HG03575 (cell line): Measurements from ENCODE around the gene GRID1.

Source experiments
- ATAC-seq: cut with Tn5 transposase; IDR thresholded peaks from one replicate; pipeline ENCODE4 v1.9.1; 2021; ENCODE audit not compliant: unreplicated experiment, insufficient number of reproducible peaks, low FRiP score; ENCODE audit errors: extremely low read depth

GRID1 gene

DNA sequence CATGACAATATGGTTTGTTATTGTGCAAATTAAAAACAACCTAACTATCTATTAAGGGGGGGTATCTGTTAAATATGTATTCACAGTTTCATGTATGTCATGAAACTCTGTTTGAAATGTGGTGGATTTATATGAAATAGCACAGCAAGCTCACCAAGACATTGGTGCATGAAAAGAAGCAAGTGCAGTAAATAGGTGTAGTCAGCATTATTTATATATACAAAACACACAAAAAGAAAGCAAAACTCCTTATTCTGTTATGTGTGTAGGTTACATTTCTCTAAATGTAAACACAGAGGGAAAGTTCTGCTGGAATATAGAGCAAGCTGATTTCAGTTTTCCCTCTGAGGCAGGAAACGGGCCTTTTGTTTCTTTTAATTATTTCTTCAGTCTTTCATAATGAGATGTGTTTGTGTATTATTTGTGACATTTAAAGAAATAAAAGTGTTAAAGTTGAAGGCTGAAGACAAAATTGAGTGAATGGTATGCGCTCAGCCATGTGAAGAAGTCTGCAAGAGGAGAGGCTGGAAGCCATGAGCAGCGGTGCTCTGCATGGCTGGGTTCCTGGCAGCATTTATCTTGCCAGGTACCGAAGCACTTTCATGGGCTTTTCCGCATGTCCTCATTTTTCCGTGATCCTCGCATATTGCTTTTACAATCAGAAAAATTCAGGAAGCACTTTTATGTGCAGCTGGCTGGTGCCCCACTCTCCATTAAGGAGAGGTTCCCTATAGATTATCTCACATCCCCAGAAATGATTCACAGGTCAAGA is 38.5 kb downstream of the GRID1 start:
- no peak for ATAC-seq

DNA sequence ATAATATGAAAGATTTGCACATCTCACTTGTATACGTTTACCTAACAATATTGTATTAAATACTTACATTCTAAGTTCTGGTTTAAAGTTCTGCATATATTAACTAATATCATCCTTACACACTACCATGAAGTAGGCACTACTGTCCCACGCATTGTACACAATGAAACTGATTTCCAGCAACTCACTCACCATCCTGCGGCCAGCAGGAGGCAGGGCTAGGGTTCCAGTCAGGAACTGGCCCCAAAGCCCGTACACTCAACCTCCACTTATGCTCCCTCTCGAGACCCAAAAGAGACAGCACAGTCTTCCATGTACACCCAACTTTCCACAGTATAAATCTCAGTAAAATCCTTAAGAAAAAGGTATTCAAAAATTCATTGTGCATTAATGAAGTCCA is 41.4 kb downstream of the GRID1 start:
- no peak for ATAC-seq

DNA sequence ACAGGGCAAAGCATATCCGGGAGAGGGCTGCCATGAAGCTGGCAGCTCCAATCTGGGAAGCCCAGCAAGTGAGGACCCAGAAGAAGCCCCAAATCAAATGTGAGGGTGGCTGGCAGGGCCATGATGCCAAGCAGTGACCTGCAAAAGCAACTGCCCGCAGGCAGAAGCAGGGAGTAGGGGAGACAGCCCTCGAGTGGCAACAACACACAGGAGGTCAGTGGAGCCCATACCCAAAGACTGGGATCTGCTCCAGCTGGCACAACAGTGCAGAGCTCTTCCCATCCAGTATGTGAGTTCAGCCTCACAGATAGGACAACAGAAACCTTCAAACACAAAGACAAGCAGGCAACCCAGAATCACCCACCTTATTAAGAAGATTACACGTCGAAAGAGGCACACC is 45.0 kb downstream of the GRID1 start:
- no peak for ATAC-seq

DNA sequence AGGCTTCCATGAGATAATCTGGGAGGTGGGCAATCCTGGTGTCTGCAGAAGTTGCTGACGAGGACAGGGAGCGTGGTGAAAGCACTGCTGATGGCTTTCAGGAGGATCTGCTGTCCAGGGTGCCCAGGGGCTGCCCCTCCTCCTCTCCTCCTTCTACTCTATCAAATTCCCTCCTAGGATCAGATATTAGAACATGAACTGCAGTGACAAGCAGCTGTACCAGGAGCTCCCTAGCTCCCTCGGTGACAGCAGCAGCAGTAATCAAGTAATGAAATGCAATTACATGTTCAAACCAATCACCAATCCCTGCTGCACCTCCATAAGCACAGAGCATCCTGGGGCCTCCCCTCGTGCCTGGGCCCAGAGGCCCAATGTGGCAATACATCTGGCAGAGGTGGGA is 46.9 kb downstream of the GRID1 start:
- ATAC-seq = no peak

DNA sequence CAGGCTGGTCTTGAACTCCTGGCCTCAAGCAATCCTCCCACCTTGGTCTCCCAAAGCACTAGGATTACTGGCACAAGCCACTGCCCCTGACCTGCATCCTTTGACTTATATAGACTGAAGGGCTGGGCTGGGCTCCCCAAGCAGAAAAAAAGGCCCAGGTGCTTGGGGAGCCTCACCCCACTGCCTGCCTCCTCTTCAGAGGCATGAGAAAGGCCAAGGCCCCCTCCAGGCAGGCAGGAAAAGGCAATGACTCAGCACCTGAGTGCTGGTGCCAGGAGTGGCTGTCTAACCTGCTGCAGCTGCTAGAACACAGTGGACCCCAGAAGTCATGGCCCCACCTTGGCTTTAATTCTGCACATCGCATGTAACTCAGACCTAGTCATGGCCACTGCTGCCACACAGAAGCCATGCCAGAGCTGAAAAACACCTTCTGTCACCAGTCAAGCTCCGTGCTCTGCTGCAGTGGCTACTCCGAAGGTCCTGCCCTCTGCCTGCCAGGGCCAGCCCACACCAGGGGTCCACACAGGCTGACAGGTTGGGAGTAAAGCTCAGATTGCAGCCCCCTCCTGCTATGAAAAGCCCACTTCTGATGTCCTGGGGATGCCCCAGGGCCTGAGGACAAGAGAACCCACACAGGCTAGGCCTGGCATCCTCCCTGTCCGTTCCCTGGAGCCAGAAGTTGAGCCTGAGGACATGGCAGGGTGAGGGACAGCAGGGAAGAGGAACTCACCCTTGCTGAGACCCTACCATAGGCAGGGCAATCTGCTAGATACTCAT is 48.5 kb downstream of the GRID1 start:
- no peak for ATAC-seq

DNA sequence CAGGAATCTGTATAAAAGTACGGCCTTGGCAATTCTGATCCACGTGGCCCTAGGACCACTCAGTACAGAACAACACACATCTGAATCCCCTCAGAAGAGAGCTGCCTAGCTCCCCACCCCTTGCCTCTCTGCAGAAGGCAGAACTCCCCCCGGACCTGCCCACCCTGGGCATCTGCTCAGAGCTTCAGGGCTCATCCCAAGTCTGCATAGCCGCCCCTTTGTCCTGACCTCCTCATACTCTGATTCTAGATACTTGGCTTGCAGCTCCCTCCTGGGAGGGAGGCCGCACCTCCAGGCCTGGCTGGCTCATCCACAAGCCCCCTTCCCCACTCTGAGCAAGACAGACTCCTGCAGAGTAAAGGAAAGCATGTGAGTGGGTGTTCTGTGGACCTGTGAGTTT is 49.6 kb downstream of the GRID1 start:
- no peak for ATAC-seq

DNA sequence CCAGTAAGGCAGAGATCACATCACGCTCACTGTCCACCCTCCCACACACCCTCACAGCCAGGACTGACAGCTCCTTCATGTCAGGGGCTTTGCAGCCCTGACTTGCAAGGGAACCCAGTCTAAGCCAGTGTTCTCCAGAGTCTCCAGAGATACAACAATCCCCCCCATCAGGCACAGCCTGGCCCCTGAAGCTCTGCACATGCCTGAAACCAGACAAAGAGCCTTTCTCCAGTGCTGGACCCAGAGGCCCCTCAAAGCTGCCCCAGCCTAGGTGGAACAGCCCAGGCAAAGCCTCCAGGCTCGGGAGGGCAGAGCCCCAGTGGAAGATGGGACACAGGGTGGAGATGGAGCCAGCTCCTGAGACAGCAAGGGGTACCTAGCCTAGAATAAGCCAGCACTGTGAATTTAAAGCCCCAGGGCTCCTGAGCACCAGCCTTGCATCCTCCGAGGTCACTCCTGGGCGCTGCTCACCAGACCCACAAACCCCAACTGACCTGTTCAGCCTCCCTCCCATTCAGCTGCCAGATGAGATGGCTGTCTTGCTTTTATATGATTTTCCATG is 50.2 kb downstream of the GRID1 start:
- no peak for ATAC-seq

DNA sequence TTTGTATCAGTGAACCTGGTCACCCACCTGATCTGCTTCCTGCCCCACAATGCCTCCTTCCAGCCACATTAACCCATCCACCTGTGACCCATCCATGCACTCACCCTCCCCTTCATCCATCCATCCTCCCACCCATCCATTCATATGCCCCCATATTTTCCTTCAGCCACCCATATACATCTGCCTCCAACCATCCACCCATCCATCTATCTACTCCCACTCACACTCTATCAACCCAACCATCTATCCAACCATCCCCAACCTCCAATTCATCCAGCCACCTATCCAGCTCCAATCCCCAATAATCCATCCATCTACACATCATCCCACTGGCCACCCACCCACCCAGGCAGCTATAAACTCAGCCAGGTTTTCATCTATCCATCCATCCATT is 51.0 kb downstream of the GRID1 start:
- ATAC-seq = no peak

DNA sequence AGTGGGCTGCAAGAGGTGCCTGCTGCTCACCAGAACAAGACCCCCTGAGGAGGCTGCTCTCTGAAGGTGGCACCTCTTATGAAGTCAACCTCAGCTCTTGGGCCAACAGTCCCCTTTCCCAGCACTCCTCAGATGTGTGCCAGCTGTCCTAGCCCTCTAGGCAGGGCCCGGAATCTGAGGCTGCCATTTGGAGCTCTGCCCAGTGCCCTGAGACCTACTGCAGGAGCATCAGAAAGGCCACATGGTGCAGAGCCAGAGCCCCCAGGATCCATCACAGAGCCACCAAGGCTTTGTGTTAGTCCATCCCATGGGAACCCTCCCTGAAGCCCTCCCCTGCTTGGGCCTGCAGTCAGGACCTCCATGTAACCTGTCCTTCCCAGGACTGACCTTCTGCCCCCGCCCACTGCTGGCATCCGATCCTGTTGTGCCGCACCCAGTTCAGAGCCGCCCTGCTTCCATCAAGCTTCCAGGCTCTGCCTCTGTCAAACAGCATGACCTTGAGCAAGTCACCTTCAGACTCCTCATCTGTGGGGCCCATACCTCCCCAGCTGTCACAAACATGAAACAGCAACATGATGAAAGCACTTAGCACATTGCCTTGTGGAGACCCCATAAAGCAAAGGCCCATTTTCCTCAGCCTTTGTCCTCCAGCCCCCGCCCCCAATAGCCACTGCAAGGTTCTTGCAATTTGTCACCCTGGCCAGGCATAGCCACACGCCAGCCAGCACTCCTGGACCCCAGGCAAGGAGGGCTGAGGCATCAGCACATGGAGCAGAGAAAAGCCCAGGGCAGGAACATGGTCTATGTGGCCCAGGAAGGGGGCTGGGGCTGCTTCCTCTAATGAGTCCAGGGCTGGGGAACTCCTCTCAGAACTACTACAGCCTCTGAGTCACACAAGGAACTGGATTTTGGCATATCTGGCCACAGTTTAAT is 51.7 kb downstream of the GRID1 start:
- ATAC-seq = no peak

DNA sequence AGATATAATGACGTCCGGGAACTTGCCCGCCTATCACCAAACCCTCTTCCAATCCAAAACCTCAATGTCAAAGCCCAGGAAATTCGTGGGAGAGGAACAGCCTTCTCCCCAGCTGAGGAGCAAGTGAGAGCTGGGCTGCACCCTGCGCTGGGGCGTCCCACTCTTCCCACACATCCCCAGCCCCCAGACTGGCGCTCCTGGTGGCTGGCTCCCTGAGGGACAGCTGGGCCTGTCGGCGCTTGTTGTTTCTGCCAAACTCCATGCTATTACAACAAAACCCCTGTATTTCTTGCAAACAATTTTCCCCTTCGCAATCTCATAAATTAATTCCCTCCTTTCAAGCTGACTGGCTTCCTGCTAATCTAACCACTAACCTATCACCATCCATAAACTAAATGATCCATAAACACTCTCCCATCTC is 53.0 kb downstream of the GRID1 start:
- ATAC-seq = no peak

DNA sequence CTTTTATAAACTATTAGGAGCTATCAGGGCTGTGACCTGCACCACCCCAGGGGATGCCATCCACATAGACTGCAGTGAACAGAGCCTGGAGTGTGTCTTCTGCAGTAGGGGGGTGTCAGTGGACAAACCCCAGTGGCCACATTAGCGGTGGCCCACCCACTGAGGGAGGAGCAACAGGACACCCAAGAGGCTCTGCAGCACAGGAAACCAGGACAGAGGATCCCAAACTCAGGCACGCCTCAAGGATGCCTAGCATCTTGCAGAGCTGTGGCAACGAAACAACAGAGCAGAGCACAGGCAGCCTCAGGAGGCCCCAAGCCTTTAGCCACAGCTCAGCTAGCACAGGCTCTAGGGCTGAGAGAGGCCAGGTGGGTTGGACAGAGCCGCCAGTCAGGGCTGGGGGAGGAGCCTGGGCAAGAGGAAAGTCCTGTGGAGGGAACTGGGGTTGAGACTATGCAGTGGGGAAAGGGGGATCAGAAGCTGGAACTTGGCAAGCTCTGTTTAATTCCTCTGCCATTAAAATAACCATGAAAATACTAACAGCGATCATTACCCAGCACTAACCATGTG is 53.8 kb downstream of the GRID1 start:
- ATAC-seq = no peak

DNA sequence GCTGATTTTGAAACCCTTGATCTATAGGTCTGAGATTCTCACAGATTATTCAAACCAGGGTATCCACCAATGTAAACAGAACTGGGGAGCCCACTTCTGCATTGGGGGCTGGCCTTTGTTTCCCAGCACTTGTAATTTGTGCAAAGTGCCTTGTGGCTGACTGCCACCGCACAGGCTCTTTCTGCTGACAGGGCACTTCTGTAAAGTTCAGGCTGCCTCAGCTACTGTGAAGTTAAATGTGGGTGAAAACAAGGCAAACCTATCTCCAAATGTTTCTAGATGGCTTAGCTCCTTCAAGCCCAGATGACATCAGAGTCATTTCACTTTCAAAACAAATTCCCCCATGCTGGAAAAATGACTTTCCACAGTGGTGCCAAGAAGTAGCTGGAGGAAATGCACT is 54.7 kb downstream of the GRID1 start:
- no peak for ATAC-seq

DNA sequence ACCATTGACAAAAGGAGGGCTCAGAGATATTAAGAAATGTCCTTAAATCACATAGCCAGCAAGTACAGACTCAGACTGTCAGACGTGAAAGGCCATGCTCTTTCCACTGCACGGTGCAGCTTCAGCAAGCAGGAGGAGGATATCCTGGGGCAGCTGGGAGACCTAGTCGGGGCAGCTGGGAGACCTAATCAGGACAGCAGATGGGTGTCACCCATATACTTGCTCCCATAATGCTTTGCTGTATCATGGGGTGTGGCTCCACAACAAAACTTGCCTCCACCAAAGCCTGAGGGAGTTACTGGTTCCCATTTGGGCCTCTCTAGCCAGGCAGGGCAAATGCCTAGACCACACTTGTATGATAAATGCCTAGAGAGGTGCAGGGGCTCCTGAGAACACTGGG is 55.4 kb downstream of the GRID1 start:
- no peak for ATAC-seq

DNA sequence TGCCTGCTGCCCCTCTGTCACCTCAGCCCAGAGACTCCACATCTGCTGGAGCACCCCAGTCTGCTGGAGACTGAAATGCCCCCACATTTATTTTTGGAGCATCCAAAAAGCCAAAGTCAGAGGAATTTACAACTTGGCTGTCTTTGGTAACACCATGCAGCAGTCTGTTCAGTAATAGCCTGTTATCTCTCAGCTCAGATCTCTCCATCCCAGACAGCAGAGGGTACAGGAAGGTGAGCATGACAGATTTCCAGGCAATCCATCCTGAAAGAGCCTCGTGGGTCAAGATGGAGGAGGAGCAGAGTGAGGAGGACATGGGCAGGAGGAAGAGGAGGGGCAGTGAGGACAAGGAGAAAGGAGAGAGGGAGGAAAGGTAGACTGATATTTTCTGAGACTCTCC is 55.9 kb downstream of the GRID1 start:
- no peak for ATAC-seq

DNA sequence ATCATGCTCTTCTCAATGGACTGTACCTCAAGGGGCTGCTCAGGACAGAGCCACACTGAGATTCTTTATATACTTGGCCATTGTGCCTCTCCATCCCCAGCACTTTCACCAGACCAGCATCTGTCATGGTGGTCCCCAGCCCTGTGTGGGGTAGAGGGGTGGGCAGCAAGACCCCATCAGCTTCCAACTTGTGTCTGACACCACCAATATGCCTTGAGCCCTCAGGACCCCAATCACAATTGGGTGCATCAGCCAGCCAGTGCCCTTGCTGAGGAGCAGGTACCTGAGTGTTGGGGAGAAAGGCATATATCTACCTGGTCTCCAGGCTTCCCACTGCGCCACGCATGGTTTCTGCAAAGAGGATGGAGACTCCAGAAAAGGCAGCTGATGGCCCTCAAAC is 56.3 kb downstream of the GRID1 start:
- ATAC-seq = no peak

DNA sequence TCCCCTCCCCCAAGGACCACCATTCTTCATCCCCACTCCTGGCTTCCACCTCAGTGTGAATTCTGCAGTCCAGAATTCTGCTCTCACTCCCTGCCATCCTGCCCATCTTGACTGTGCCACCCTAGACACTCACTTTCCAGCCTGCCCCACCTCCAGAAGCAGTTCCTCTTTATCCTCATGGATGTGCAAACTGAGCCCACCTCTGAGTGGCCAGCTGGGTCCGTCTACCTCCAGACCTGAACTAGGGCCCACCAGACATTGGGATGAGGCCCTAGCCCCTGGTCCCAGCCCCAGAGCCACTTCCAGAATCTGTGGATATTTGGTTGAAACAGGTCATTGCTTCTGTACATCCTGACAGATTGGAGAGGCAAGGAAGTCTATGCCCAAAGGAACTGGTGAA is 58.5 kb downstream of the GRID1 start:
- no peak for ATAC-seq

DNA sequence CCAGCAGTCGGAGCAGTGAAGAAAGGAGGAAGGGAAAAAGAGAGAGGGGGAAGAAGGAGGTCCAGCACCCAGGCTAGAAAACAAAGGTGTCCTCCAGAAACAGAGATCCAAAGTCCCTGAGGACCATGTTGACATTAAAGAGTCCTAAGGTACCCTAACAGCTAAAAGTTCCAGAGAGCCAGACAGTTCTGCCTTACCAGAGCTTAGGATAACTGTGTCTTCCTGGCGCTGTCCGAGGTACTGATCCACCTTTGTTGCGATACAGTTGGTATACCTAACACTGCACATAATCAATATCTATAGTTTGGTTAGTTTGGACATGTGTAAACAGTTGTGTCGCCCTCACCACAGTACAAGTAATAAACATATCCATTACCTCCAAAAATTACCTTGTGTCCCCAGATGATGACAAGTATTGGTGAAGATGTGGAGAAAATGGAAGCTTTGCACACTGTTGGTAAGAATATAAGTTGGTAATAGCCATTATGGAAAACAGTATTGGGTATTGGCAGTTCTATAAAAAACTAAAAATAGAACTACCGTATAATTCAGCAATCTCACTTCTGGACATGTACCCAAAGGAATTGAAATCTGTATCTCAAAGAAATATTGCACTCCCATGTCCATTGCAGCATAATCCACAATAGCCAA is 59.8 kb downstream of the GRID1 start:
- no peak for ATAC-seq

DNA sequence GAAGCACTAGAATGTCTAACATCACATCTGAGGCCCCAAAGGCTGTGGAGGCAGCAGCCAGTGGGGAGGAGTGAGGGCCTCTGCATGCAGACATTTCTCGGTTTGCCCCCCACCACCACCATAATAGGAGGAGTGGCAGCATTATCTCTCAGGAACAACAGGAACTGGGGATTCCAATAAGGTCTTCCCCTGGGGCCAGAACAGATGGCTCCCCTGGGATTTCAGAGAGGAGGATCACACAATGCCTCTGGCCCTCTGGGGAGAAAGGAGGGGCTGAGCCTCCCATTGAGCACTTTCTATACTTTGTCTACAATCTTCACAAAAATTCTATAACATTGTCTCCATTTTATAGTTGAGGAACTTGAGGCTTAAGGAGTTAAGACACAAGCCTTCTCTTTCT is 61.1 kb downstream of the GRID1 start:
- no peak for ATAC-seq

DNA sequence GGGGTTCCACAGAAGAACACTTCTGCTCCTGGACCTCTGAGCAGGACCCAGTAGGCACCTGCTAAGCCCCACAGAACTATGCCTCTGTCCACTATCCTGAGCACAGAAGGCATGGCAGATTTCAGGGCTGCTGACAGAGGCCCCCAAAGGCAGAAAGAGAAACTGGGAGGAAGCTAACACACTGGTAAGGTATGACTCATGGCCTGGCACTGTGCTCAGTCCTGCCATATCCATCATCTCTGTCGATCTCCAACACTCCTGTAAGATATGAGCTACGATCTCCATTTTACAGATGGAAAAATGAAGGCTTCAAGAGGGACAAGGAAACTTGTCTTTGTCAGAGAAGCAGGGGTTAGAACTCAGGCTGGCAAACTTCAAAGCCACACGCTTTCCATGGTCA is 62.2 kb downstream of the GRID1 start:
- ATAC-seq = no peak
